Measurements from ENCODE around the gene CANT1. TPM values are rescaled to one million over a fixed set of nuclear protein-coding genes. Genes with fewer than 3 reads are reported as not detected.
A peak's percentile ranks its signal among the peaks of the same experiment; 100 is the strongest.

CANT1 gene
- total and polyA plus RNA-seq, 4 donors = 6.2 to 20.0 (median 16.4) TPM

DNA sequence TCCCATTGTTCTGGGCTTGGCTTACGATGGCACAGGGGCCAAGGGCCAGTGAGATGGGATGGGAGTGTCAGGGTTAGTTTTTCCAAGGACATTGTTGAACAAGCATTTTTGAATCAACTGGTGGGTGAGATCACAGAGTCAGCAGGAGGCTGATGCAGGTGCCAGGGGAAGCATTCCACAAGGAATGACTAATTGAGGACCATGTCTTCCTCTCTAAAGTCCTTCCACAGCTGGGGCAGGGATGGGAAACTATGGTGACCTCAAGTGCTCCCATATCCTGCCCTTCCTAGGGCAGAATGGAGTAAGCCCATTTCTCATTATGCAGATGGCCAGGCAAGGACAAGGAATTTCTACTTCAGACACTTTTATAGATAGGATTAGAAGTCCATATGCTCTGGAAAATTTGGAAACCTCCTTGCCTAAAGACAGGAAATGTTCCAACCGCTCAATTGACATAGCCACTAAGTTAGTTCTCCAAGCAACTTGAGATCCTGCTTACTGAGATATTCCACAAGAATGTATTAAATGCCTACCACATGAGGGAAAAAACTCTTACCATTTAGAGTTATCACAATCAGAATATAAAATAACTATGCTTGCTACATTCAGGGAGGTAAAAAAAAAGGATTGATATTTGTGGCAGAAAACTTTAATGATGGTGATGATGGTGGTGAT, 43.8 kb upstream of the CANT1 start:
- Histone ChIP-seq H3K4me3 (ENCODE audit: low read depth in 1 of 3, low read length in 3 of 3) (no peak overlapping the region), H3K9ac (ENCODE audit: low read depth in 1 of 2, low read length in 2 of 2) (no peak overlapping the region), H3K9me3 (ENCODE audit: control insufficient read depth in 4 of 4, low read length in 3 of 4) (peaks cover 0 to 8% (median 2%) of the 10 kb centered on the region in 4 donors), H3K27ac (ENCODE audit: low read depth in 1 of 2, low read length in 2 of 2) (no peak overlapping the region), H3K4me1 (ENCODE audit: control insufficient read depth in 4 of 4, insufficient read depth in 4 of 4, low read length in 3 of 4) (no peaks in the 10 kb centered on the region), H3K36me3 (ENCODE audit: control insufficient read depth in 4 of 4, insufficient read depth in 3 of 4, low read depth in 1 of 4, low read length in 3 of 4) (no peaks in the 10 kb centered on the region), H3K27me3 (ENCODE audit: control insufficient read depth in 4 of 4, insufficient read depth in 4 of 4, low read length in 3 of 4) (no peaks in the 10 kb centered on the region)
- TF ChIP-seq EGR1 (IDR thresholded peaks at IDR 0.05; ENCODE audit: low read depth in 2 of 2) (no peak), NR2F2 (IDR thresholded peaks at IDR 0.05) (peak; percentile 23)
- 81% methylated on average over 2 of the region's 2 CpGs for WGBS
- no peak for DNase-seq (ENCODE audit: low spot score)

DNA sequence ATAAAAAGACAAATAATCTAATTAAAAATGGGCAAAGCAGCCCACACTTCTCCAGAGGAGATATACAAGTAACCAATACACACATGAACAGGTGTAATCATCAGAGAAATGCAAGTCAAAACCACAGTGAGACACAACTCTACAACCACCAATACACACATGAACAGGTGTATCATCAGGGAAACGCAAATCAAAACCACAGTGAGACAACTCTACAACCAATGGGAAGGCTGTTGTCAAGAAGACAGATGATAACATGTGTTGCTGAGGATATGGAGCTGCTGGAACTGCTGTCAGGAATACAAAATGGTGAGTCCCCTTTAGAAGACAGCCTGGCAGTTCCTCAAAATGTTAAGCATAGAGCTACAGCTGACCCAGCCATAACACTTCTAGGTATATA, 42.6 kb upstream of the CANT1 start:
- Histone ChIP-seq H3K4me3 (ENCODE audit: low read depth in 1 of 3, low read length in 3 of 3) (no peak overlapping the region), H3K27ac (ENCODE audit: low read depth in 1 of 2, low read length in 2 of 2) (no peak overlapping the region), H3K9me3 (ENCODE audit: control insufficient read depth in 4 of 4, low read length in 3 of 4) (peaks cover 0 to 8% (median 2%) of the 10 kb centered on the region in 4 donors), H3K36me3 (ENCODE audit: control insufficient read depth in 4 of 4, insufficient read depth in 3 of 4, low read depth in 1 of 4, low read length in 3 of 4) (no peaks in the 10 kb centered on the region), H3K9ac (ENCODE audit: low read depth in 1 of 2, low read length in 2 of 2) (no peak overlapping the region), H3K4me1 (ENCODE audit: control insufficient read depth in 4 of 4, insufficient read depth in 4 of 4, low read length in 3 of 4) (no peaks in the 10 kb centered on the region), H3K27me3 (ENCODE audit: control insufficient read depth in 4 of 4, insufficient read depth in 4 of 4, low read length in 3 of 4) (no peaks in the 10 kb centered on the region)
- no peak for DNase-seq (ENCODE audit: low spot score)
- no peak for TF ChIP-seq GABPA (IDR thresholded peaks at IDR 0.05 in 1 of 2, conservative IDR thresholded peaks at IDR 0.05 in 1 of 2)
- TF ChIP-seq EGR1 (IDR thresholded peaks at IDR 0.05; ENCODE audit: low read depth in 2 of 2) = no peak
- TF ChIP-seq, protein P1, sequence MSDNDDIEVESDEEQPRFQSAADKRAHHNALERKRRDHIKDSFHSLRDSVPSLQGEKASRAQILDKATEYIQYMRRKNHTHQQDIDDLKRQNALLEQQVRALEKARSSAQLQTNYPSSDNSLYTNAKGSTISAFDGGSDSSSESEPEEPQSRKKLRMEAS (IDR thresholded peaks at IDR 0.05) = no peak
- no peak for TF ChIP-seq TAF1 (conservative IDR thresholded peaks at IDR 0.05)
- TF ChIP-seq, protein P2, sequence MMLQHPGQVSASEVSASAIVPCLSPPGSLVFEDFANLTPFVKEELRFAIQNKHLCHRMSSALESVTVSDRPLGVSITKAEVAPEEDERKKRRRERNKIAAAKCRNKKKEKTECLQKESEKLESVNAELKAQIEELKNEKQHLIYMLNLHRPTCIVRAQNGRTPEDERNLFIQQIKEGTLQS (IDR thresholded peaks at IDR 0.05) = no peak
- TF ChIP-seq, protein P3, sequence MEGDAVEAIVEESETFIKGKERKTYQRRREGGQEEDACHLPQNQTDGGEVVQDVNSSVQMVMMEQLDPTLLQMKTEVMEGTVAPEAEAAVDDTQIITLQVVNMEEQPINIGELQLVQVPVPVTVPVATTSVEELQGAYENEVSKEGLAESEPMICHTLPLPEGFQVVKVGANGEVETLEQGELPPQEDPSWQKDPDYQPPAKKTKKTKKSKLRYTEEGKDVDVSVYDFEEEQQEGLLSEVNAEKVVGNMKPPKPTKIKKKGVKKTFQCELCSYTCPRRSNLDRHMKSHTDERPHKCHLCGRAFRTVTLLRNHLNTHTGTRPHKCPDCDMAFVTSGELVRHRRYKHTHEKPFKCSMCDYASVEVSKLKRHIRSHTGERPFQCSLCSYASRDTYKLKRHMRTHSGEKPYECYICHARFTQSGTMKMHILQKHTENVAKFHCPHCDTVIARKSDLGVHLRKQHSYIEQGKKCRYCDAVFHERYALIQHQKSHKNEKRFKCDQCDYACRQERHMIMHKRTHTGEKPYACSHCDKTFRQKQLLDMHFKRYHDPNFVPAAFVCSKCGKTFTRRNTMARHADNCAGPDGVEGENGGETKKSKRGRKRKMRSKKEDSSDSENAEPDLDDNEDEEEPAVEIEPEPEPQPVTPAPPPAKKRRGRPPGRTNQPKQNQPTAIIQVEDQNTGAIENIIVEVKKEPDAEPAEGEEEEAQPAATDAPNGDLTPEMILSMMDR (IDR thresholded peaks at IDR 0.05; ENCODE audit: low read depth, low read length, missing input control) = no peak
- no peak for TF ChIP-seq FOXA2 (IDR thresholded peaks at IDR 0.05)
- TF ChIP-seq RAD21 (IDR thresholded peaks at IDR 0.05) = no peak
- TF ChIP-seq, protein P4, sequence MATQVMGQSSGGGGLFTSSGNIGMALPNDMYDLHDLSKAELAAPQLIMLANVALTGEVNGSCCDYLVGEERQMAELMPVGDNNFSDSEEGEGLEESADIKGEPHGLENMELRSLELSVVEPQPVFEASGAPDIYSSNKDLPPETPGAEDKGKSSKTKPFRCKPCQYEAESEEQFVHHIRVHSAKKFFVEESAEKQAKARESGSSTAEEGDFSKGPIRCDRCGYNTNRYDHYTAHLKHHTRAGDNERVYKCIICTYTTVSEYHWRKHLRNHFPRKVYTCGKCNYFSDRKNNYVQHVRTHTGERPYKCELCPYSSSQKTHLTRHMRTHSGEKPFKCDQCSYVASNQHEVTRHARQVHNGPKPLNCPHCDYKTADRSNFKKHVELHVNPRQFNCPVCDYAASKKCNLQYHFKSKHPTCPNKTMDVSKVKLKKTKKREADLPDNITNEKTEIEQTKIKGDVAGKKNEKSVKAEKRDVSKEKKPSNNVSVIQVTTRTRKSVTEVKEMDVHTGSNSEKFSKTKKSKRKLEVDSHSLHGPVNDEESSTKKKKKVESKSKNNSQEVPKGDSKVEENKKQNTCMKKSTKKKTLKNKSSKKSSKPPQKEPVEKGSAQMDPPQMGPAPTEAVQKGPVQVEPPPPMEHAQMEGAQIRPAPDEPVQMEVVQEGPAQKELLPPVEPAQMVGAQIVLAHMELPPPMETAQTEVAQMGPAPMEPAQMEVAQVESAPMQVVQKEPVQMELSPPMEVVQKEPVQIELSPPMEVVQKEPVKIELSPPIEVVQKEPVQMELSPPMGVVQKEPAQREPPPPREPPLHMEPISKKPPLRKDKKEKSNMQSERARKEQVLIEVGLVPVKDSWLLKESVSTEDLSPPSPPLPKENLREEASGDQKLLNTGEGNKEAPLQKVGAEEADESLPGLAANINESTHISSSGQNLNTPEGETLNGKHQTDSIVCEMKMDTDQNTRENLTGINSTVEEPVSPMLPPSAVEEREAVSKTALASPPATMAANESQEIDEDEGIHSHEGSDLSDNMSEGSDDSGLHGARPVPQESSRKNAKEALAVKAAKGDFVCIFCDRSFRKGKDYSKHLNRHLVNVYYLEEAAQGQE (IDR thresholded peaks at IDR 0.05) = no peak
- no peak for TF ChIP-seq SP1 (IDR thresholded peaks at IDR 0.05)
- no peak for TF ChIP-seq HNF4A (conservative IDR thresholded peaks at IDR 0.05)
- TF ChIP-seq YY1 (IDR thresholded peaks at IDR 0.05) = no peak
- TF ChIP-seq NR2F2 (IDR thresholded peaks at IDR 0.05) = no peak
- no peak for TF ChIP-seq HNF4G (IDR thresholded peaks at IDR 0.05)
- TF ChIP-seq FOXA1 (IDR thresholded peaks at IDR 0.05) = no peak
- TF ChIP-seq RXRA (IDR thresholded peaks at IDR 0.05) = no peak
- TF ChIP-seq, protein P5, sequence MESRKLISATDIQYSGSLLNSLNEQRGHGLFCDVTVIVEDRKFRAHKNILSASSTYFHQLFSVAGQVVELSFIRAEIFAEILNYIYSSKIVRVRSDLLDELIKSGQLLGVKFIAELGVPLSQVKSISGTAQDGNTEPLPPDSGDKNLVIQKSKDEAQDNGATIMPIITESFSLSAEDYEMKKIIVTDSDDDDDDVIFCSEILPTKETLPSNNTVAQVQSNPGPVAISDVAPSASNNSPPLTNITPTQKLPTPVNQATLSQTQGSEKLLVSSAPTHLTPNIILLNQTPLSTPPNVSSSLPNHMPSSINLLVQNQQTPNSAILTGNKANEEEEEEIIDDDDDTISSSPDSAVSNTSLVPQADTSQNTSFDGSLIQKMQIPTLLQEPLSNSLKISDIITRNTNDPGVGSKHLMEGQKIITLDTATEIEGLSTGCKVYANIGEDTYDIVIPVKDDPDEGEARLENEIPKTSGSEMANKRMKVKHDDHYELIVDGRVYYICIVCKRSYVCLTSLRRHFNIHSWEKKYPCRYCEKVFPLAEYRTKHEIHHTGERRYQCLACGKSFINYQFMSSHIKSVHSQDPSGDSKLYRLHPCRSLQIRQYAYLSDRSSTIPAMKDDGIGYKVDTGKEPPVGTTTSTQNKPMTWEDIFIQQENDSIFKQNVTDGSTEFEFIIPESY (IDR thresholded peaks at IDR 0.05) = no peak
- no peak for TF ChIP-seq JUND (IDR thresholded peaks at IDR 0.05)
- WGBS = 69% methylated on average over 1 of the region's 1 CpG

Measured in liver (tissue), 9 donors.